Naive thymus-derived CD4-positive, alpha-beta T cell (primary cell): ENCODE data around the gene MAP1LC3B2. TPM values are rescaled to one million over a fixed set of nuclear protein-coding genes. Genes with fewer than 3 reads are reported as not detected.
A peak's percentile ranks its signal among the peaks of the same experiment; 100 is the strongest.

Source experiments
- ATAC-seq: fragments of 150-1000 bp; cut with Tn5 transposase; 2 replicates; pipeline ENCODE4 v1.10.0; 2021; ENCODE audit warnings: mild to moderate bottlenecking, moderate library complexity
- CTCF ChIA-PET: fragments of 350-600 bp; sonication (Branson Sonifier 250); formaldehyde crosslinking; loops from one replicate; lab custom pipeline; 2021; ENCODE audit warnings: antibody characterized with exemption; lab: Charles Lee
- POLR2A ChIA-PET: fragments of 350-600 bp; sonication (Branson Sonifier 250); formaldehyde crosslinking; loops from one replicate; lab custom pipeline; 2021; ENCODE audit warnings: antibody characterized with exemption, inconsistent platforms; lab: Charles Lee
- DNase-seq, 9 donors: peaks; one replicate each; pipeline versions ENCODE4 v3.0.0 to v3.0.0-alpha.2; 2020 to 2022; ENCODE audit warnings: mixed read lengths in 1 of 9
- H3K27ac ChIP-seq: one replicate; pipeline ENCODE4 v1.7.0; 2013; ENCODE audit warnings: mild to moderate bottlenecking, low read depth, low read length, moderate library complexity
- H3K27me3 ChIP-seq, 2 donors: one replicate each; pipeline ENCODE4 v1.7.0; 2013; ENCODE audit warnings: low read length in 2 of 2, mild to moderate bottlenecking in 2 of 2, moderate library complexity in 2 of 2; ENCODE audit not compliant: control insufficient read depth in 2 of 2, insufficient read depth in 2 of 2
- H3K36me3 ChIP-seq, 3 experiments: 1 replicate in 2 of 3; 2 replicates in 1 of 3; pipeline ENCODE4 v1.7.0; 2013; ENCODE audit warnings: low read length in 3 of 3, mild to moderate bottlenecking in 3 of 3, moderate library complexity in 1 of 3; ENCODE audit not compliant: insufficient read depth in 3 of 3, control insufficient read depth in 2 of 3
- H3K4me1 ChIP-seq, 2 donors: one replicate each; pipeline ENCODE4 v1.7.0; 2013; ENCODE audit warnings: low read length in 2 of 2, mild to moderate bottlenecking in 2 of 2, moderate library complexity in 1 of 2; ENCODE audit not compliant: control insufficient read depth in 2 of 2, insufficient read depth in 2 of 2
- H3K4me3 ChIP-seq: 2 replicates; pipeline ENCODE4 v1.7.0; 2013; ENCODE audit warnings: mild to moderate bottlenecking, low read length
- H3K9me3 ChIP-seq, 3 experiments: 1 replicate in 2 of 3; 2 replicates in 1 of 3; pipeline ENCODE4 v1.7.0; 2013; ENCODE audit warnings: low read length in 3 of 3; ENCODE audit not compliant: control insufficient read depth in 2 of 3
- H3K27ac Mint-ChIP-seq, 9 donors: one replicate each; pipeline ENCODE4 v1.8.0; 2020 to 2022; ENCODE audit warnings: mixed read lengths in 9 of 9, mild to moderate bottlenecking in 8 of 9, moderate library complexity in 5 of 9, inconsistent platforms in 2 of 9
- H3K27me3 Mint-ChIP-seq, 5 donors: one replicate each; pipeline ENCODE4 v1.8.0; 2021 to 2022; ENCODE audit warnings: mixed read lengths in 5 of 5, mild to moderate bottlenecking in 1 of 5
- H3K36me3 Mint-ChIP-seq, 5 donors: one replicate each; pipeline ENCODE4 v1.8.0; 2020 to 2022; ENCODE audit warnings: mixed read lengths in 5 of 5, mild to moderate bottlenecking in 3 of 5, inconsistent platforms in 1 of 5
- H3K4me1 Mint-ChIP-seq, 7 donors: one replicate each; pipeline ENCODE4 v1.8.0; 2020 to 2022; ENCODE audit warnings: mixed read lengths in 7 of 7, mild to moderate bottlenecking in 3 of 7, inconsistent platforms in 1 of 7
- H3K4me3 Mint-ChIP-seq, 10 donors: one replicate each; pipeline ENCODE4 v1.8.0; 2020 to 2022; ENCODE audit warnings: mild to moderate bottlenecking in 10 of 10, mixed read lengths in 10 of 10, moderate library complexity in 6 of 10, inconsistent platforms in 2 of 10
- H3K9me3 Mint-ChIP-seq, 11 donors: one replicate each; pipeline ENCODE4 v1.8.0; 2020 to 2022; ENCODE audit warnings: mixed read lengths in 11 of 11, mild to moderate bottlenecking in 4 of 11, inconsistent platforms in 1 of 11, moderate library complexity in 1 of 11
- intact Hi-C, 2 donors: fragments of 100-400 bp; cut with micrococcal nuclease; formaldehyde crosslinking; loops; one replicate each; pipeline ENCODE4 v1.15.1; 2023
- polyA plus RNA-seq, 2 donors: library from polyadenylated mRNA; unstranded; fragments of 300-500 nt; fragmentation: Illumina TruSeq; gene quantifications; one replicate each; pipeline ENCODE4 v1.2.3, GENCODE V29; 2021
- total RNA-seq, 6 experiments: library from RNA in 5 of 6; stranded (reverse) in 5 of 6; gene quantifications; 1 replicate in 5 of 6; 2 replicates in 1 of 6; pipeline ENCODE4 v1.2.3 and lab custom pipeline; 2021 to 2026

MAP1LC3B2 gene
- total and polyA plus RNA-seq, 7 experiments from 2014 or later: 0.48 to 6.6 (median 1.7) TPM

GRCh38 chr12:116607039-116607438 is 47.9 kb downstream of the MAP1LC3B2 start:
- intact Hi-C loops: no loop called here
- Histone ChIP-seq H3K4me3 (no peak overlapping the region), H3K27ac (no peak overlapping the region), H3K9me3 (no peaks in the 10 kb centered on the region), H3K27me3 (no peaks in the 10 kb centered on the region), H3K36me3 (no peaks in the 10 kb centered on the region), H3K4me1 (no peaks in the 10 kb centered on the region)
- POLR2A ChIA-PET: no interaction called here
- H3K36me3 Mint-ChIP-seq: peaks cover 0 to 2% (median 0%) of the 10 kb centered on the region in 5 donors
- H3K4me3 Mint-ChIP-seq: no peak overlapping the region
- H3K4me1 Mint-ChIP-seq: peaks cover 0 to 15% (median 0%) of the 10 kb centered on the region in 7 donors
- H3K27me3 Mint-ChIP-seq: peaks cover 0 to 11% (median 0%) of the 10 kb centered on the region in 5 donors
- H3K9me3 Mint-ChIP-seq: peaks cover 0 to 2% (median 0%) of the 10 kb centered on the region in 11 donors
- H3K27ac Mint-ChIP-seq: no peak overlapping the region
- CTCF ChIA-PET: no interaction called here
- ATAC-seq (no peak), DNase-seq (no peak)

GRCh38 chr12:116609319-116610114 is 50.3 kb downstream of the MAP1LC3B2 start:
- Mint-ChIP-seq H3K4me3 (no peak overlapping the region), H3K4me1 (peaks cover 0 to 8% (median 0%) of the 10 kb centered on the region in 7 donors), H3K27ac (peak overlapping the region in 1 of 9 donors; percentile 1), H3K36me3 (no peaks in the 10 kb centered on the region), H3K9me3 (peaks cover 0 to 2% (median 0%) of the 10 kb centered on the region in 11 donors), H3K27me3 (peaks cover 0 to 16% (median 0%) of the 10 kb centered on the region in 5 donors)
- H3K9me3 ChIP-seq: no peaks in the 10 kb centered on the region
- POLR2A ChIA-PET: no interaction called here
- H3K27me3 ChIP-seq: no peaks in the 10 kb centered on the region
- no peaks in the 10 kb centered on the region for H3K4me1 ChIP-seq
- CTCF ChIA-PET: interaction anchor here (1.0 to 2.0 kb wide), 3 partner anchors 10 to 468 kb away, joined by 3 to 4 read pairs (median 3); no protein-coding TSS in a partner anchor
- DNase-seq: peak in 6 of 9 donors; percentile 13 to 31 (median 28)
- no peaks in the 10 kb centered on the region for H3K36me3 ChIP-seq
- intact Hi-C loops: no loop called here
- H3K4me3 ChIP-seq: no peak overlapping the region
- H3K27ac ChIP-seq: no peak overlapping the region
- ATAC-seq: peak; percentile 46

- ChIA-PET CTCF (interaction anchor here (0.6 to 2.0 kb wide), 3 partner anchors 52 to 552 kb away, joined by 3 to 4 read pairs (median 3); no protein-coding TSS in a partner anchor), POLR2A (interaction anchor here (0.6 kb wide), 1 partner anchor 9 kb away, joined by 3 read pairs; no protein-coding TSS in a partner anchor)
- no peaks in the 10 kb centered on the region for H3K9me3 ChIP-seq
Observed at GRCh38 chr12:116610971-116611541, 51.9 kb downstream of the MAP1LC3B2 start.

GRCh38 chr12:116612436-116612835 is 53.3 kb downstream of the MAP1LC3B2 start:
- Histone ChIP-seq H3K9me3 (no peaks in the 10 kb centered on the region), H3K4me1 (no peaks in the 10 kb centered on the region), H3K27ac (no peak overlapping the region), H3K27me3 (no peaks in the 10 kb centered on the region), H3K4me3 (no peak overlapping the region), H3K36me3 (no peaks in the 10 kb centered on the region)
- ChIA-PET POLR2A (no interaction called here), CTCF (no interaction called here)
- no peak overlapping the region for H3K4me3 Mint-ChIP-seq
- peaks cover 0 to 7% (median 0%) of the 10 kb centered on the region in 5 donors for H3K27me3 Mint-ChIP-seq
- DNase-seq (no peak), ATAC-seq (no peak)
- no peak overlapping the region for H3K27ac Mint-ChIP-seq
- H3K9me3 Mint-ChIP-seq: peaks cover 0 to 4% (median 0%) of the 10 kb centered on the region in 11 donors
- intact Hi-C loops: no loop called here
- no peaks in the 10 kb centered on the region for H3K36me3 Mint-ChIP-seq
- peaks cover 0 to 6% (median 0%) of the 10 kb centered on the region in 7 donors for H3K4me1 Mint-ChIP-seq

More at GRCh38 chr12:116610971-116611541, 51.9 kb downstream of the MAP1LC3B2 start:
- Mint-ChIP-seq H3K27ac (peak overlapping the region in 2 of 9 donors; percentile 28 to 56), H3K36me3 (no peaks in the 10 kb centered on the region), H3K27me3 (peaks cover 0 to 12% (median 0%) of the 10 kb centered on the region in 5 donors), H3K4me1 (peaks cover 0 to 6% (median 0%) of the 10 kb centered on the region in 7 donors), H3K9me3 (peaks cover 0 to 2% (median 0%) of the 10 kb centered on the region in 11 donors), H3K4me3 (no peak overlapping the region)
- no peaks in the 10 kb centered on the region for H3K4me1 ChIP-seq
- H3K4me3 ChIP-seq: no peak overlapping the region
- no peak overlapping the region for H3K27ac ChIP-seq
- intact Hi-C loops: no loop called here
- ATAC-seq: peak; percentile 79
- no peak for DNase-seq
- H3K27me3 ChIP-seq: no peaks in the 10 kb centered on the region
- no peaks in the 10 kb centered on the region for H3K36me3 ChIP-seq

GRCh38 chr12:116613256-116613655 is 54.1 kb downstream of the MAP1LC3B2 start:
- no peaks in the 10 kb centered on the region for H3K27me3 ChIP-seq
- Mint-ChIP-seq H3K36me3 (no peaks in the 10 kb centered on the region), H3K27ac (no peak overlapping the region), H3K9me3 (peaks cover 0 to 2% (median 0%) of the 10 kb centered on the region in 11 donors), H3K4me1 (peaks cover 0 to 6% (median 0%) of the 10 kb centered on the region in 7 donors), H3K27me3 (peaks cover 0 to 7% (median 0%) of the 10 kb centered on the region in 5 donors), H3K4me3 (no peak overlapping the region)
- intact Hi-C loops: no loop called here
- H3K4me3 ChIP-seq: no peak overlapping the region
- H3K36me3 ChIP-seq: no peaks in the 10 kb centered on the region
- no peak for ATAC-seq
- ChIA-PET CTCF (no interaction called here), POLR2A (interaction anchor here (0.6 to 0.7 kb wide), 2 partner anchors 254 to 471 kb away, joined by 3 read pairs; no protein-coding TSS in a partner anchor)
- no peaks in the 10 kb centered on the region for H3K4me1 ChIP-seq
- DNase-seq: no peak
- no peaks in the 10 kb centered on the region for H3K9me3 ChIP-seq
- H3K27ac ChIP-seq: no peak overlapping the region

- Histone ChIP-seq H3K4me3 (no peak overlapping the region), H3K36me3 (no peaks in the 10 kb centered on the region), H3K27me3 (no peaks in the 10 kb centered on the region), H3K27ac (no peak overlapping the region), H3K4me1 (no peaks in the 10 kb centered on the region), H3K9me3 (no peaks in the 10 kb centered on the region)
- H3K27ac Mint-ChIP-seq: no peak overlapping the region
- CTCF ChIA-PET: no interaction called here
- H3K9me3 Mint-ChIP-seq: peaks cover 0 to 2% (median 0%) of the 10 kb centered on the region in 11 donors
- POLR2A ChIA-PET: no interaction called here
- no peak overlapping the region for H3K4me3 Mint-ChIP-seq
- H3K36me3 Mint-ChIP-seq: no peaks in the 10 kb centered on the region
- ATAC-seq: no peak
- peaks cover 0 to 4% (median 0%) of the 10 kb centered on the region in 7 donors for H3K4me1 Mint-ChIP-seq
- intact Hi-C loops: no loop called here
- DNase-seq: no peak
- peaks cover 0 to 9% (median 0%) of the 10 kb centered on the region in 5 donors for H3K27me3 Mint-ChIP-seq
Observed at GRCh38 chr12:116614194-116614915, 55.2 kb downstream of the MAP1LC3B2 start.
